HepG2 (cell line): ENCODE results near the gene CYP17A1. TPM values are rescaled to one million over a fixed set of nuclear protein-coding genes. Genes with fewer than 3 reads are reported as not detected.

Experiments used
- HINFP ChIP-seq: sonication (generic); formaldehyde crosslinking; IDR thresholded peaks from 2 replicates; pipeline ENCODE4 v1.4.0; 2020; ENCODE audit warnings: low read depth, mild to moderate bottlenecking, missing genetic modification reagents
- RBFOX2 ChIP-seq: fragments of 200-400 bp; formaldehyde crosslinking; IDR thresholded peaks from 2 replicates; pipeline ENCODE4 v1.6.1; 2017; ENCODE audit warnings: low read depth, mild to moderate bottlenecking, low read length
- RNF2 ChIP-seq: fragments of 450-650 bp; conservative IDR thresholded peaks from 2 replicates; pipeline ENCODE4 v1.6.1; 2016; ENCODE audit warnings: low read depth
- ZBTB10 ChIP-seq: sonication (generic); formaldehyde crosslinking; IDR thresholded peaks from 2 replicates; pipeline ENCODE4 v1.4.0; 2020; ENCODE audit warnings: missing genetic modification reagents, borderline replicate concordance
- ZNF18 ChIP-seq: sonication (generic); formaldehyde crosslinking; IDR thresholded peaks from 2 replicates; pipeline ENCODE4 v1.8.0; 2022; ENCODE audit warnings: mild to moderate bottlenecking, missing genetic modification reagents; ENCODE audit not compliant: insufficient replicate concordance
- polyA plus RNA-seq, 8 experiments: library from polyadenylated mRNA; depleted of rRNA in 3 of 8; stranded (reverse) in 7 of 8; unstranded in 1 of 8; fragments of >200 nt; fragmentation: Illumina TruSeq in 4 of 8; extraction: Trizol in 4 of 8; gene quantifications; 2 replicates each; pipeline versions ENCODE4 v1.2.1 to v1.2.3, GENCODE V29; 2011 to 2016; ENCODE audit warnings: low read depth in 4 of 8, missing spikeins in 1 of 8, mixed read lengths in 1 of 8; ENCODE audit not compliant: insufficient read depth in 1 of 8
- total RNA-seq, 5 experiments: library from RNA; depleted of rRNA; stranded (reverse); fragments of >200 nt; fragmentation: Illumina TruSeq; extraction: Trizol; gene quantifications; 2 replicates each; pipeline ENCODE4 v1.2.3, GENCODE V29; 2016; ENCODE audit warnings: low read depth in 1 of 5

The CYP17A1 gene
- total and polyA plus RNA-seq, 2 of the 13 experiments (the other 11 are each of a cell fraction or from before 2014, with no cell fraction given): 0.13 to 1.1 TPM

GRCh38 chr10:102869258-102870198, 32.3 kb upstream of the CYP17A1 start, which contains the start of gene AS3MT (continued):
- TF ChIP-seq ZNF18 (no peak), RBFOX2 (peak; percentile 74), HINFP (CRISPR knock-in tag) (no peak), RNF2 (no peak), ZBTB10 (CRISPR knock-in tag) (no peak)
- TF ChIP-seq, all 625 proteins: peak for 207
